Neural crest cell (in vitro differentiated cells): ENCODE results near the gene RFNG. TPM values are rescaled to one million over a fixed set of nuclear protein-coding genes. Genes with fewer than 3 reads are reported as not detected.

Experiments used
- DNase-seq: peaks from one replicate; pipeline ENCODE4 v3.0.0; 2021; ENCODE audit warnings: low read depth, mixed read lengths, low spot score
- H3K27ac Mint-ChIP-seq: one replicate; pipeline ENCODE4 v1.8.0; 2021; ENCODE audit warnings: mild to moderate bottlenecking, mixed read lengths; ENCODE audit not compliant: unreplicated experiment
- H3K27me3 Mint-ChIP-seq: 2 replicates; pipeline ENCODE4 v1.8.0; 2021; ENCODE audit warnings: low read depth, mild to moderate bottlenecking, mixed read lengths
- H3K36me3 Mint-ChIP-seq: 2 replicates; pipeline ENCODE4 v1.8.0; 2021; ENCODE audit warnings: low read depth, mild to moderate bottlenecking, mixed read lengths
- H3K4me1 Mint-ChIP-seq: 2 replicates; pipeline ENCODE4 v1.8.0; 2021; ENCODE audit warnings: mixed read lengths
- H3K4me3 Mint-ChIP-seq: one replicate; pipeline ENCODE4 v1.8.0; 2021; ENCODE audit warnings: mild to moderate bottlenecking, mixed read lengths
- H3K9me3 Mint-ChIP-seq: 2 replicates; pipeline ENCODE4 v1.8.0; 2021; ENCODE audit warnings: mixed read lengths
- CTCF ChIP-seq: fragments of 200-600 bp; sonication (generic); conservative IDR thresholded peaks from 2 replicates; pipeline ENCODE4 v1.5.0; 2021; ENCODE audit warnings: antibody characterized with exemption, mild to moderate bottlenecking
- total RNA-seq: library from RNA; stranded (reverse); gene quantifications from 2 replicates; pipeline ENCODE4 v1.2.1, GENCODE V29; 2021

The RFNG gene
- total RNA-seq, 1 donor from 2014 or later = 46.0 TPM

GRCh38 chr17:82050761-82051641 lies 610 bp downstream of the RFNG start:
- Mint-ChIP-seq H3K9me3 (no peaks in the 10 kb centered on the region), H3K27me3 (no peaks in the 10 kb centered on the region), H3K27ac (no peak overlapping the region), H3K4me3 (peak overlapping the region; percentile 88), H3K4me1 (no peaks in the 10 kb centered on the region), H3K36me3 (peaks cover 5% of the 10 kb centered on the region)
- no peak for DNase-seq
- no peak for TF ChIP-seq CTCF

GRCh38 chr17:82050152-82050760 lies 1.4 kb downstream of the RFNG start:
- Mint-ChIP-seq H3K27me3 (no peaks in the 10 kb centered on the region), H3K4me3 (peak overlapping the region; percentile 88), H3K27ac (no peak overlapping the region), H3K4me1 (no peaks in the 10 kb centered on the region), H3K9me3 (no peaks in the 10 kb centered on the region), H3K36me3 (peaks cover 5% of the 10 kb centered on the region)
- no peak for DNase-seq
- TF ChIP-seq CTCF = no peak

GRCh38 chr17:82049521-82049971 lies 2.1 kb downstream of the RFNG start:
- Mint-ChIP-seq H3K27ac (no peak overlapping the region), H3K36me3 (peaks cover 5% of the 10 kb centered on the region), H3K9me3 (no peaks in the 10 kb centered on the region), H3K4me3 (no peak overlapping the region), H3K4me1 (no peaks in the 10 kb centered on the region), H3K27me3 (no peaks in the 10 kb centered on the region)
- TF ChIP-seq CTCF = no peak
- DNase-seq = no peak

- H3K9me3 Mint-ChIP-seq = no peaks in the 10 kb centered on the region
- DNase-seq = no peak
- peaks cover 5% of the 10 kb centered on the region for H3K36me3 Mint-ChIP-seq
- H3K4me3 Mint-ChIP-seq = peak overlapping the region; percentile 72
- H3K27ac Mint-ChIP-seq = no peak overlapping the region
- TF ChIP-seq CTCF = no peak
- no peaks in the 10 kb centered on the region for H3K27me3 Mint-ChIP-seq
- no peaks in the 10 kb centered on the region for H3K4me1 Mint-ChIP-seq
Observed at GRCh38 chr17:82049106-82049505, 2.5 kb downstream of the RFNG start.

- H3K4me3 Mint-ChIP-seq = no peak overlapping the region
Observed at GRCh38 chr17:82048571-82048971, 3.0 kb downstream of the RFNG start.

More at GRCh38 chr17:82048571-82048971, 3.0 kb downstream of the RFNG start:
- no peak overlapping the region for H3K27ac Mint-ChIP-seq
- H3K36me3 Mint-ChIP-seq = peaks cover 5% of the 10 kb centered on the region
- H3K27me3 Mint-ChIP-seq = no peaks in the 10 kb centered on the region
- TF ChIP-seq CTCF = no peak
- no peaks in the 10 kb centered on the region for H3K4me1 Mint-ChIP-seq
- no peak for DNase-seq
- H3K9me3 Mint-ChIP-seq = no peaks in the 10 kb centered on the region
